ENCODE data around the gene PNPLA1.

DNA sequence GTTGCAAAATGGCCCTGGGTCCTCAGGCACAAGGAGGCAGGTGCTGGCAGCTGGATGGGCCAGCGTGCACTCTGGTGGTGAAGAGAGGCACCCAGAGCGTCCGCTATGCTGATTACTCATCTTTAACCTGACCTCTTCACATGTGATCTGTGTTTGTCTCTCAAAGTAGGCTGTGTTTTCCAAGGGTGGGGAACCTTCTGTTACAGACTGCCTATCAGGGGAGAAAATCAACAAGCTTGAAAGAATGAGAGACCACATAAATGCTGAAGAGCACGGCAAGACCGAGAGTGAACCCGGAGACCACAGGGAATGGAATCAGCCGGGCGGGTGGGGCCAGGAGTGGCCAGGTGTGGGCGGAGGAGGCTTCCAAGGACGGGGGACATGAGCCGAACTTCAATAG is 50.6 kb downstream of the PNPLA1 start:
- TF ChIP-seq, protein P1, sequence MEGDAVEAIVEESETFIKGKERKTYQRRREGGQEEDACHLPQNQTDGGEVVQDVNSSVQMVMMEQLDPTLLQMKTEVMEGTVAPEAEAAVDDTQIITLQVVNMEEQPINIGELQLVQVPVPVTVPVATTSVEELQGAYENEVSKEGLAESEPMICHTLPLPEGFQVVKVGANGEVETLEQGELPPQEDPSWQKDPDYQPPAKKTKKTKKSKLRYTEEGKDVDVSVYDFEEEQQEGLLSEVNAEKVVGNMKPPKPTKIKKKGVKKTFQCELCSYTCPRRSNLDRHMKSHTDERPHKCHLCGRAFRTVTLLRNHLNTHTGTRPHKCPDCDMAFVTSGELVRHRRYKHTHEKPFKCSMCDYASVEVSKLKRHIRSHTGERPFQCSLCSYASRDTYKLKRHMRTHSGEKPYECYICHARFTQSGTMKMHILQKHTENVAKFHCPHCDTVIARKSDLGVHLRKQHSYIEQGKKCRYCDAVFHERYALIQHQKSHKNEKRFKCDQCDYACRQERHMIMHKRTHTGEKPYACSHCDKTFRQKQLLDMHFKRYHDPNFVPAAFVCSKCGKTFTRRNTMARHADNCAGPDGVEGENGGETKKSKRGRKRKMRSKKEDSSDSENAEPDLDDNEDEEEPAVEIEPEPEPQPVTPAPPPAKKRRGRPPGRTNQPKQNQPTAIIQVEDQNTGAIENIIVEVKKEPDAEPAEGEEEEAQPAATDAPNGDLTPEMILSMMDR (conservative IDR thresholded peaks at IDR 0.05): no peak
- TF ChIP-seq EZH2 (IDR thresholded peaks at IDR 0.05; ENCODE audit: low read depth): no peak
